GM13977 (cell line): ENCODE data around the gene GOLT1A.

Experiments used
- DNase-seq: peaks from one replicate; pipeline ENCODE4 v3.0.0; 2012; ENCODE audit warnings: low spot score
- CTCF ChIP-seq: IDR thresholded peaks from 2 replicates; pipeline ENCODE4 v1.5.1; 2012; ENCODE audit warnings: mild to moderate bottlenecking, control low read depth; ENCODE audit not compliant: insufficient read depth; ENCODE audit errors: extremely low read depth, missing control alignments
- in situ Hi-C: fragments of 300-500 bp; cut with MboI; formaldehyde crosslinking; loops from one replicate; pipeline ENCODE4 v1.12.0; 2022; ENCODE audit warnings: low sequenced_read_pairs, low pct_unique_long_range_greater_than_20kb, mixed read lengths, inconsistent platforms; ENCODE audit not compliant: unreplicated experiment

GOLT1A gene

GRCh38 chr1:204221271-204221670 is 7.5 kb upstream of the GOLT1A start:
- in situ Hi-C loops = no loop called here
- DNase-seq = no peak
- no peak for TF ChIP-seq CTCF

GRCh38 chr1:204219971-204220616 is 6.3 kb upstream of the GOLT1A start:
- no peak for TF ChIP-seq CTCF
- DNase-seq = no peak
- in situ Hi-C loops = no loop called here

- in situ Hi-C loops = no loop called here
- no peak for DNase-seq
- TF ChIP-seq CTCF = no peak
Observed at GRCh38 chr1:204218552-204218951, 4.8 kb upstream of the GOLT1A start.

GRCh38 chr1:204217648-204218000 is 3.8 kb upstream of the GOLT1A start:
- no peak for DNase-seq
- no peak for TF ChIP-seq CTCF
- in situ Hi-C loops = no loop called here

GRCh38 chr1:204216880-204217647 is 3.3 kb upstream of the GOLT1A start:
- TF ChIP-seq CTCF = no peak
- DNase-seq = no peak
- in situ Hi-C loops = no loop called here

- DNase-seq = no peak
- TF ChIP-seq CTCF = no peak
- in situ Hi-C loops = no loop called here
Observed at GRCh38 chr1:204216236-204216635, 2.4 kb upstream of the GOLT1A start.
